ENCODE results near the gene KRTAP10-3.

DNA sequence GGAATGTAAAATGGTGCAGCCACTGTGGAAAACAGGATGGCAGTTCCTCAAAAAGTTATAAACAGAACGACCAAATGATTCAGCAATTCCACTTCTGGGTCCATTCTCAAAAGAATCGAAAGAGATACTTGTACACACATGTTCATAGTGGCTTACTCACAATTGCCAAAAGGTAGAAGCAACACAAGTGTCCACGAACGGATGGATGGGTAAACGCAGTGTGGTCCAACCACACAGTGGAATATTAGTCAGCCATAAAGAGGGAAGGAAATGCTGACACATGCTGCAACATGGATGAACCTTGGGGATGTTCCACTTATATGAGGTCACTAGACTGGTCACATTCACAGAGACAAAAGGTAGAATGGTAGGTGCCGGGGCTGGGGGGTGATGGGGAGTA lies 23.9 kb downstream of the KRTAP10-3 start:
- TF ChIP-seq, protein P1, sequence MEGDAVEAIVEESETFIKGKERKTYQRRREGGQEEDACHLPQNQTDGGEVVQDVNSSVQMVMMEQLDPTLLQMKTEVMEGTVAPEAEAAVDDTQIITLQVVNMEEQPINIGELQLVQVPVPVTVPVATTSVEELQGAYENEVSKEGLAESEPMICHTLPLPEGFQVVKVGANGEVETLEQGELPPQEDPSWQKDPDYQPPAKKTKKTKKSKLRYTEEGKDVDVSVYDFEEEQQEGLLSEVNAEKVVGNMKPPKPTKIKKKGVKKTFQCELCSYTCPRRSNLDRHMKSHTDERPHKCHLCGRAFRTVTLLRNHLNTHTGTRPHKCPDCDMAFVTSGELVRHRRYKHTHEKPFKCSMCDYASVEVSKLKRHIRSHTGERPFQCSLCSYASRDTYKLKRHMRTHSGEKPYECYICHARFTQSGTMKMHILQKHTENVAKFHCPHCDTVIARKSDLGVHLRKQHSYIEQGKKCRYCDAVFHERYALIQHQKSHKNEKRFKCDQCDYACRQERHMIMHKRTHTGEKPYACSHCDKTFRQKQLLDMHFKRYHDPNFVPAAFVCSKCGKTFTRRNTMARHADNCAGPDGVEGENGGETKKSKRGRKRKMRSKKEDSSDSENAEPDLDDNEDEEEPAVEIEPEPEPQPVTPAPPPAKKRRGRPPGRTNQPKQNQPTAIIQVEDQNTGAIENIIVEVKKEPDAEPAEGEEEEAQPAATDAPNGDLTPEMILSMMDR (conservative IDR thresholded peaks at IDR 0.05; ENCODE audit: low read depth, low read length), result no peak
- TF ChIP-seq EZH2 (IDR thresholded peaks at IDR 0.05; ENCODE audit: borderline replicate concordance, low read depth, low read length, poor library complexity, severe bottlenecking), result no peak

Data from A673 (cell line).